HG03439 (cell line): Measurements from ENCODE around the gene FCER2.

Experiments
- ATAC-seq: cut with Tn5 transposase; IDR thresholded peaks from one replicate; pipeline ENCODE4 v1.9.1; 2021; ENCODE audit warnings: mild to moderate bottlenecking, moderate library complexity; ENCODE audit not compliant: unreplicated experiment

The FCER2 gene

GRCh38 chr19:7679771-7680605, 21.9 kb downstream of the FCER2 start:
- no peak for ATAC-seq

- ATAC-seq = no peak
Observed at GRCh38 chr19:7678971-7679751, 22.8 kb downstream of the FCER2 start.

- no peak for ATAC-seq
Observed at GRCh38 chr19:7677669-7678311, 24.1 kb downstream of the FCER2 start.

GRCh38 chr19:7676854-7677253, 25.1 kb downstream of the FCER2 start, which contains the start of gene MCEMP1:
TSS of gene MCEMP1 (plus strand) at chr19:7677090. CDS start at chr19:7677121, 31 bp downstream.
- no peak for ATAC-seq

- ATAC-seq = no peak
Observed at GRCh38 chr19:7676376-7676775, 25.6 kb downstream of the FCER2 start.

- ATAC-seq = no peak
Observed at GRCh38 chr19:7674010-7675005, 27.6 kb downstream of the FCER2 start.

GRCh38 chr19:7672522-7672921, 29.4 kb downstream of the FCER2 start:
- no peak for ATAC-seq

- ATAC-seq = no peak
Observed at GRCh38 chr19:7670790-7671189, 31.1 kb downstream of the FCER2 start.

- no peak for ATAC-seq
Observed at GRCh38 chr19:7670150-7670783, 31.7 kb downstream of the FCER2 start.

- ATAC-seq = no peak
Observed at GRCh38 chr19:7669641-7670040, 32.3 kb downstream of the FCER2 start.

- ATAC-seq = no peak
Observed at GRCh38 chr19:7668842-7669241, 33.1 kb downstream of the FCER2 start, which contains the start of gene RETN. TSS of gene RETN (plus strand) at chr19:7669049. CDS start at chr19:7669327, 278 bp downstream.

- no peak for ATAC-seq
Observed at GRCh38 chr19:7665076-7665475, 36.9 kb downstream of the FCER2 start.

GRCh38 chr19:7663706-7664105, 38.2 kb downstream of the FCER2 start:
- no peak for ATAC-seq

- no peak for ATAC-seq
Observed at GRCh38 chr19:7662657-7663056, 39.3 kb downstream of the FCER2 start.

GRCh38 chr19:7661744-7662538, 40.0 kb downstream of the FCER2 start:
- no peak for ATAC-seq

GRCh38 chr19:7658219-7658686, 43.7 kb downstream of the FCER2 start:
- ATAC-seq = peak; percentile 81

GRCh38 chr19:7657131-7657751, 44.7 kb downstream of the FCER2 start:
- ATAC-seq = no peak

GRCh38 chr19:7655581-7655980, 46.4 kb downstream of the FCER2 start:
- no peak for ATAC-seq
